ENCODE results near the gene MSS51. TPM values are rescaled to one million over a fixed set of nuclear protein-coding genes. Genes with fewer than 3 reads are reported as not detected.
"Not testable (repeated sequence)": the region's sequence is repeated elsewhere in the genome, so short reads cannot be mapped to it uniquely, and the experiment has no call there.

MSS51 gene
- total RNA-seq, 1 donor from 2014 or later: 3.5 TPM

- DNase-seq (ENCODE audit: missing footprints) (no peak), ATAC-seq (no peak)
- intact Hi-C loops (cut with DNase I): no loop called here
Measured at GRCh38 chr10:73423309-73423708, 10.1 kb downstream of the MSS51 start.

- ATAC-seq (no peak), DNase-seq (ENCODE audit: missing footprints) (no peak)
- intact Hi-C loops (cut with DNase I): no loop called here
Measured at GRCh38 chr10:73416571-73416970, 16.8 kb downstream of the MSS51 start.

- no peak for DNase-seq (ENCODE audit: missing footprints)
- intact Hi-C loops (cut with DNase I): no loop called here
- no peak for ATAC-seq
Measured at GRCh38 chr10:73414230-73414945, 19.0 kb downstream of the MSS51 start.

GRCh38 chr10:73413528-73414229 lies 19.7 kb downstream of the MSS51 start, which contains the start of gene ANXA7:
Gene ANXA7, minus strand, starts transcription at chr10:73414058. Its CDS starts 13,202 bp downstream, at chr10:73400856.
- DNase-seq (ENCODE audit: missing footprints) (peak; percentile 98), ATAC-seq (peak; percentile 99)
- intact Hi-C loops (cut with DNase I): no loop called here

GRCh38 chr10:73413108-73413527 lies 20.2 kb downstream of the MSS51 start:
- no peak for ATAC-seq
- DNase-seq (ENCODE audit: missing footprints): no peak
- intact Hi-C loops (cut with DNase I): no loop called here

- DNase-seq (ENCODE audit: missing footprints) (no peak), ATAC-seq (no peak)
- intact Hi-C loops (cut with DNase I): no loop called here
Measured at GRCh38 chr10:73410897-73411296, 22.5 kb downstream of the MSS51 start.

- ATAC-seq (no peak), DNase-seq (ENCODE audit: missing footprints) (no peak)
- intact Hi-C loops (cut with DNase I): no loop called here
Measured at GRCh38 chr10:73408978-73409521, 24.3 kb downstream of the MSS51 start.

GRCh38 chr10:73408061-73408460 lies 25.3 kb downstream of the MSS51 start:
- intact Hi-C loops (cut with DNase I): no loop called here
- ATAC-seq: no peak
- DNase-seq (ENCODE audit: missing footprints): no peak

GRCh38 chr10:73407495-73407894 lies 25.9 kb downstream of the MSS51 start:
- ATAC-seq: no peak
- no peak for DNase-seq (ENCODE audit: missing footprints)
- intact Hi-C loops (cut with DNase I): no loop called here

- intact Hi-C loops (cut with DNase I): no loop called here
- DNase-seq (ENCODE audit: missing footprints) (no peak), ATAC-seq (no peak)
Measured at GRCh38 chr10:73406846-73407245, 26.5 kb downstream of the MSS51 start.

- intact Hi-C loops (cut with DNase I): no loop called here
- DNase-seq (ENCODE audit: missing footprints) (no peak), ATAC-seq (no peak)
Measured at GRCh38 chr10:73405556-73405955, 27.8 kb downstream of the MSS51 start.

- ATAC-seq (no peak), DNase-seq (ENCODE audit: missing footprints) (no peak)
- intact Hi-C loops (cut with DNase I): no loop called here
Measured at GRCh38 chr10:73404690-73405089, 28.7 kb downstream of the MSS51 start.

GRCh38 chr10:73401636-73402035 lies 31.7 kb downstream of the MSS51 start:
- no peak for DNase-seq (ENCODE audit: missing footprints)
- intact Hi-C loops (cut with DNase I): no loop called here
- no peak for ATAC-seq

- DNase-seq (ENCODE audit: missing footprints) (no peak), ATAC-seq (no peak)
- intact Hi-C loops (cut with DNase I): no loop called here
Measured at GRCh38 chr10:73399063-73399462, 34.3 kb downstream of the MSS51 start.

- ATAC-seq: no peak
Measured at GRCh38 chr10:73398024-73398423, 35.3 kb downstream of the MSS51 start.

GRCh38 chr10:73394325-73394724 lies 39.0 kb downstream of the MSS51 start:
- intact Hi-C loops (cut with DNase I); DNase-seq (ENCODE audit: missing footprints); ATAC-seq: not testable (repeated sequence)

More at GRCh38 chr10:73398024-73398423, 35.3 kb downstream of the MSS51 start:
- DNase-seq (ENCODE audit: missing footprints): no peak
- intact Hi-C loops (cut with DNase I): no loop called here

GRCh38 chr10:73388228-73388627 lies 45.1 kb downstream of the MSS51 start:
- ATAC-seq (no peak), DNase-seq (ENCODE audit: missing footprints) (no peak)
- intact Hi-C loops (cut with DNase I): no loop called here

- intact Hi-C loops (cut with DNase I): no loop called here
- no peak for ATAC-seq
- no peak for DNase-seq (ENCODE audit: missing footprints)
Measured at GRCh38 chr10:73386583-73386982, 46.8 kb downstream of the MSS51 start.

GRCh38 chr10:73379064-73379748 lies 54.2 kb downstream of the MSS51 start:
- intact Hi-C loops (cut with DNase I): no loop called here
- DNase-seq (ENCODE audit: missing footprints) (no peak), ATAC-seq (no peak)

Data from Right ventricle myocardium inferior (tissue), 1 donor.